Breast epithelium (tissue), 3 donors: ENCODE results near the gene AOPEP.

Experiments used
- CTCF ChIP-seq, 3 donors: fragments of 450-650 bp; IDR thresholded peaks; one replicate each; pipeline ENCODE4 v1.5.1; 2016 to 2017; ENCODE audit warnings: antibody characterized with exemption in 3 of 3, mild to moderate bottlenecking in 3 of 3, moderate library complexity in 3 of 3
- POLR2A ChIP-seq: fragments of 450-650 bp; IDR thresholded peaks from one replicate; pipeline ENCODE4 v1.6.1; 2016; ENCODE audit warnings: antibody characterized with exemption, mild to moderate bottlenecking, moderate library complexity
- POLR2AphosphoS5 ChIP-seq, 3 donors: sonication (generic); formaldehyde crosslinking; IDR thresholded peaks; one replicate each; pipeline ENCODE4 v1.6.1; 2017; ENCODE audit warnings: antibody characterized with exemption in 3 of 3

DNA sequence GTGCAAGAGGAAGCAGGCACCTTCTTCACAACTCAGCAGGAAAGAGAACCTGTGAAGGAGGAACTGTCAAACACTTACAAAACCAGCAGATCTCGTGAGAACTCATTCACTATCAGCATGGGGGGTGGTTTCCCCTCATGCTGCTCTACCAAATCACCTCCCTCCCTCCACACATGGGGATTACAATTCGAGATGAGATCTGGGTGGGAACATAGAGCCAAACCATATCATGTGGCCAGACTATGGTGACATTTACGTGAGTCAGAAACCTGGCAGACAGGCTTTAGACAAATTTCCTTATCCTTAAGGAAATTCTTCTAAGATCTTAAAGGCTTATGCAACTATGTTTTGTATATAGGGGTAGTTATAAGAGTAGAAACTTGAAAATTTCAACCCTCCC lies 8.7 kb upstream of the AOPEP start:
- TF ChIP-seq CTCF (IDR thresholded peaks at IDR 0.05) (no peak), POLR2A (no peak), POLR2AphosphoS5 (IDR thresholded peaks at IDR 0.05) (no peak)
